H1 (cell line): Measurements from ENCODE around the gene CHRNA1.

ENCODE experiments used
- EP300 ChIP-seq, 2 experiments: IDR thresholded peaks; 1 replicate in 1 of 2; 2 replicates in 1 of 2; pipeline ENCODE4 v1.6.1; 2011 to 2012; ENCODE audit warnings: low read depth in 2 of 2, low read length in 2 of 2, mild to moderate bottlenecking in 2 of 2, borderline replicate concordance in 1 of 2, inconsistent platforms in 1 of 2, moderate library complexity in 1 of 2
- JUN ChIP-seq: IDR thresholded peaks from 2 replicates; pipeline ENCODE4 v1.6.1; 2011; ENCODE audit warnings: low read depth, mild to moderate bottlenecking, improper control_type of control experiment, low read length
- POLR2A ChIP-seq, 2 experiments: IDR thresholded peaks; 1 replicate in 1 of 2; 2 replicates in 1 of 2; pipeline ENCODE4 v1.6.1; 2011; ENCODE audit warnings: low read depth in 2 of 2, low read length in 2 of 2, mild to moderate bottlenecking in 2 of 2; ENCODE audit errors: control extremely low read depth in 1 of 2
- RXRA ChIP-seq: IDR thresholded peaks from 2 replicates; pipeline ENCODE4 v1.6.1; 2011; ENCODE audit warnings: low read depth, mild to moderate bottlenecking, low read length, moderate library complexity; ENCODE audit not compliant: insufficient read depth
- ZNF274 ChIP-seq: IDR thresholded peaks from 2 replicates; pipeline ENCODE4 v1.7.0; 2012; ENCODE audit warnings: low read length, borderline replicate concordance; ENCODE audit errors: extremely low read depth

- TF ChIP-seq JUN (peak; percentile 82), EP300 (IDR thresholded peaks at IDR 0.05; ENCODE audit: borderline replicate concordance in 1 of 2, low read depth in 2 of 2, low read length in 2 of 2) (no peak), ZNF274 (no peak), POLR2A (IDR thresholded peaks at IDR 0.05; ENCODE audit: control extremely low read depth in 1 of 2, low read depth in 2 of 2, low read length in 2 of 2) (no peak), RXRA (no peak)
These were observed 15.3 kb downstream of the CHRNA1 start for GRCh38 chr2:174748948-174749347.
